OCI-LY7 (cell line): ENCODE measurements around the gene GRID1. TPM values are rescaled to one million over a fixed set of nuclear protein-coding genes. Genes with fewer than 3 reads are reported as not detected.

Experiments
- BruUV-seq: library from RNA; stranded (reverse); fragments of 400-500 nt; replicated peaks from 2 replicates; lab custom pipeline; 2021; lab: Mats Ljungman, UMichigan
- CTCF ChIA-PET: fragments of 300-600 bp; sonication (Branson Sonifier 250); formaldehyde crosslinking; loops from one replicate; lab custom pipeline; 2022; ENCODE audit warnings: antibody characterized with exemption; ENCODE audit not compliant: unreplicated experiment; lab: Charles Lee
- POLR2A ChIA-PET: fragments of 300-600 bp; sonication (Branson Sonifier 250); formaldehyde crosslinking; loops from one replicate; lab custom pipeline; 2022; ENCODE audit warnings: antibody characterized with exemption; lab: Charles Lee
- DNase-seq: peaks from one replicate; pipeline ENCODE4 v3.0.0-alpha.2; 2015; ENCODE audit warnings: low spot score
- H2AFZ ChIP-seq: fragments of 200-600 bp; sonication (generic), shearing (Covaris generic); 2 replicates; pipeline ENCODE4 v1.6.1; 2014; ENCODE audit warnings: mild to moderate bottlenecking, antibody characterized with exemption, low read length, moderate library complexity
- H3K27ac ChIP-seq: fragments of 200-600 bp; sonication (generic); 2 replicates; pipeline ENCODE4 v1.5.1; 2014; ENCODE audit warnings: mixed run types, low read depth, mild to moderate bottlenecking, moderate library complexity, low read length, inconsistent platforms; ENCODE audit not compliant: poor library complexity, severe bottlenecking
- H3K36me3 ChIP-seq: fragments of 200-600 bp; sonication (generic); 2 replicates; pipeline ENCODE4 v1.6.1; 2014; ENCODE audit warnings: mild to moderate bottlenecking, antibody characterized with exemption, low read length, moderate library complexity, mixed read lengths; ENCODE audit not compliant: insufficient read depth
- H3K4me1 ChIP-seq: fragments of 200-600 bp; sonication (generic); 2 replicates; pipeline ENCODE4 v1.5.1; 2014; ENCODE audit warnings: mild to moderate bottlenecking, low read length; ENCODE audit not compliant: insufficient read depth, poor library complexity, severe bottlenecking
- H3K4me2 ChIP-seq: fragments of 200-600 bp; sonication (generic); 2 replicates; pipeline ENCODE4 v1.6.1; 2014; ENCODE audit warnings: mild to moderate bottlenecking, low read length
- H3K4me3 ChIP-seq: fragments of 200-600 bp; sonication (generic); 2 replicates; pipeline ENCODE4 v1.5.1; 2014; ENCODE audit warnings: mild to moderate bottlenecking, low read depth, low read length; ENCODE audit not compliant: poor library complexity, severe bottlenecking
- H3K79me2 ChIP-seq: fragments of 200-600 bp; sonication (generic); 2 replicates; pipeline ENCODE4 v1.6.1; 2016; ENCODE audit warnings: low read depth, mild to moderate bottlenecking, low read length, moderate library complexity, mixed read lengths; ENCODE audit not compliant: insufficient read depth
- H3K9me2 ChIP-seq: fragments of 200-600 bp; sonication (generic); 2 replicates; pipeline ENCODE4 v1.6.1; 2016; ENCODE audit warnings: mild to moderate bottlenecking, low read length, mixed read lengths; ENCODE audit not compliant: insufficient read depth
- H3K9me3 ChIP-seq: fragments of 200-600 bp; sonication (generic); 2 replicates; pipeline ENCODE4 v1.6.1; 2014; ENCODE audit warnings: mild to moderate bottlenecking, mixed run types, low read length, mixed read lengths
- H4K20me1 ChIP-seq: fragments of 200-600 bp; sonication (generic); 2 replicates; pipeline ENCODE4 v1.6.1; 2014; ENCODE audit warnings: mild to moderate bottlenecking, antibody characterized with exemption, low read length, moderate library complexity, mixed read lengths; ENCODE audit not compliant: insufficient read depth
- EZH2phosphoT487 ChIP-seq: fragments of 200-600 bp; sonication (generic); IDR thresholded peaks from 2 replicates; pipeline ENCODE4 v1.6.1; 2018; ENCODE audit warnings: low read depth, borderline replicate concordance, mild to moderate bottlenecking, mixed run types, antibody characterized with exemption, low read length, moderate library complexity, mixed read lengths
- intact Hi-C: fragments of 100-400 bp; cut with micrococcal nuclease; formaldehyde crosslinking; loops from one replicate; pipeline ENCODE4 v1.10.0; 2022; ENCODE audit not compliant: unreplicated experiment
- total RNA-seq, 2 experiments: library from RNA; depleted of rRNA in 1 of 2; stranded (reverse); fragments of >200 nt in 1 of 2; shearing (Covaris generic) in 1 of 2; gene quantifications; 2 replicates each; pipeline ENCODE4 v1.2.3, GENCODE V29; 2014 to 2022
- TF ChIP-seq, protein P1 (sequence below): fragments of 200-600 bp; sonication (generic); conservative IDR thresholded peaks from 2 replicates; pipeline ENCODE4 v1.5.1; 2014; ENCODE audit warnings: mild to moderate bottlenecking, antibody characterized with exemption, low read length, moderate library complexity, mixed read lengths

Gene GRID1
- total RNA-seq, 2 experiments from 2014 or later = 1.6 to 3.7 TPM

DNA sequence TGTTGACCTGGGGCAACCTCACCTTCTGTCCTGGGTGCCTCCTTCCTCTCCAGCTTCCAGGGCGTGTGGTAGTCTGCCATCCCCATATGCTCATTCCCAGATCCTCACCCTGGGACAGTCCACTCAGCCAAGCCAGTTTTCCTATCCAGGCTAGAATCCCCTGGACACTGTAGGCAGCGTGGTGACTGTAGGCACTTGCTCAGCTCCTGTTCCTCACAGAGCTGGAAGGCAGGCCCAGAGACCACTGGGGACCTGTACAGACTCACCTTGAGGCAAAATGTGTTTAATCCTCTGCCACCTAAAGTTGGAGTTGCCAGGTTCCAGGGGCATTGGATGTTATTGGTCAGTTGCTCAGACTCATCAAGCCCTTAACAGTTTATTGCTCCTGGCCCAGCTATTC is 2.4 kb upstream of the GRID1 start:
- no peak overlapping the region for H3K4me3 ChIP-seq
- H2AFZ ChIP-seq = no peak overlapping the region
- H3K27ac ChIP-seq = no peak overlapping the region
- no peaks in the 10 kb centered on the region for H3K9me3 ChIP-seq
- no peaks in the 10 kb centered on the region for H3K9me2 ChIP-seq
- no peaks in the 10 kb centered on the region for H4K20me1 ChIP-seq
- H3K4me1 ChIP-seq = peaks cover 3% of the 10 kb centered on the region
- BruUV-seq = no TSS peak
- no peaks in the 10 kb centered on the region for H3K79me2 ChIP-seq
- CTCF ChIA-PET = no interaction called here
- TF ChIP-seq EZH2phosphoT487 = no peak
- TF ChIP-seq, protein P1, sequence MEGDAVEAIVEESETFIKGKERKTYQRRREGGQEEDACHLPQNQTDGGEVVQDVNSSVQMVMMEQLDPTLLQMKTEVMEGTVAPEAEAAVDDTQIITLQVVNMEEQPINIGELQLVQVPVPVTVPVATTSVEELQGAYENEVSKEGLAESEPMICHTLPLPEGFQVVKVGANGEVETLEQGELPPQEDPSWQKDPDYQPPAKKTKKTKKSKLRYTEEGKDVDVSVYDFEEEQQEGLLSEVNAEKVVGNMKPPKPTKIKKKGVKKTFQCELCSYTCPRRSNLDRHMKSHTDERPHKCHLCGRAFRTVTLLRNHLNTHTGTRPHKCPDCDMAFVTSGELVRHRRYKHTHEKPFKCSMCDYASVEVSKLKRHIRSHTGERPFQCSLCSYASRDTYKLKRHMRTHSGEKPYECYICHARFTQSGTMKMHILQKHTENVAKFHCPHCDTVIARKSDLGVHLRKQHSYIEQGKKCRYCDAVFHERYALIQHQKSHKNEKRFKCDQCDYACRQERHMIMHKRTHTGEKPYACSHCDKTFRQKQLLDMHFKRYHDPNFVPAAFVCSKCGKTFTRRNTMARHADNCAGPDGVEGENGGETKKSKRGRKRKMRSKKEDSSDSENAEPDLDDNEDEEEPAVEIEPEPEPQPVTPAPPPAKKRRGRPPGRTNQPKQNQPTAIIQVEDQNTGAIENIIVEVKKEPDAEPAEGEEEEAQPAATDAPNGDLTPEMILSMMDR = no peak
- DNase-seq = no peak
- H3K4me2 ChIP-seq = no peak overlapping the region
- intact Hi-C loops = no loop called here
- H3K36me3 ChIP-seq = no peaks in the 10 kb centered on the region
- POLR2A ChIA-PET = interaction anchor here (1.5 kb wide), 1 partner anchor 10 kb away, joined by 3 read pairs; no protein-coding TSS in a partner anchor

DNA sequence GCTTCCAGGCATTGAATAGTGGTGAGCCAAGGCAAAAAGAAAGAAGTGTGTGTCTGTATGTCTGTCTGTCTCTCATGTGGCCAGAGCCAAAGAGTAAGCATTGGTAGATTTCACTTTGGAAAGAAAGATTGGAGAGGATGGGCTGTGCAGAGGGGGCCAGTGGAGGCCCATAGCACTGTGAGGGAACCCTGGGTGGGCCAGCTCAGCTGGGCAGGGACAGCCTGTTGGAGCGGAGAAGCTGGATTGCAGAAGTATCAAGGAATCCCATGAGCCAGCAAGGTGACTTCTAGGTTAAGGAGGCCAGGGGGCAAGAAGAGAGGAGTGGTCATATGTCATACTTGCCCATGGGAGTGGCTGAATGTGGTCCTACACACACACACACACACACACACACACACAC is 1.5 kb upstream of the GRID1 start:
- CTCF ChIA-PET = no interaction called here
- TF ChIP-seq, protein P1 = no peak
- TF ChIP-seq EZH2phosphoT487 = no peak
- no peak for DNase-seq
- Histone ChIP-seq H3K4me1 (peaks cover 3% of the 10 kb centered on the region), H3K9me3 (no peaks in the 10 kb centered on the region), H3K4me3 (no peak overlapping the region), H3K9me2 (no peaks in the 10 kb centered on the region), H3K36me3 (no peaks in the 10 kb centered on the region), H3K4me2 (no peak overlapping the region), H4K20me1 (no peaks in the 10 kb centered on the region), H2AFZ (no peak overlapping the region), H3K79me2 (no peaks in the 10 kb centered on the region), H3K27ac (no peak overlapping the region)
- intact Hi-C loops = no loop called here
- POLR2A ChIA-PET = no interaction called here
- BruUV-seq = no TSS peak

DNA sequence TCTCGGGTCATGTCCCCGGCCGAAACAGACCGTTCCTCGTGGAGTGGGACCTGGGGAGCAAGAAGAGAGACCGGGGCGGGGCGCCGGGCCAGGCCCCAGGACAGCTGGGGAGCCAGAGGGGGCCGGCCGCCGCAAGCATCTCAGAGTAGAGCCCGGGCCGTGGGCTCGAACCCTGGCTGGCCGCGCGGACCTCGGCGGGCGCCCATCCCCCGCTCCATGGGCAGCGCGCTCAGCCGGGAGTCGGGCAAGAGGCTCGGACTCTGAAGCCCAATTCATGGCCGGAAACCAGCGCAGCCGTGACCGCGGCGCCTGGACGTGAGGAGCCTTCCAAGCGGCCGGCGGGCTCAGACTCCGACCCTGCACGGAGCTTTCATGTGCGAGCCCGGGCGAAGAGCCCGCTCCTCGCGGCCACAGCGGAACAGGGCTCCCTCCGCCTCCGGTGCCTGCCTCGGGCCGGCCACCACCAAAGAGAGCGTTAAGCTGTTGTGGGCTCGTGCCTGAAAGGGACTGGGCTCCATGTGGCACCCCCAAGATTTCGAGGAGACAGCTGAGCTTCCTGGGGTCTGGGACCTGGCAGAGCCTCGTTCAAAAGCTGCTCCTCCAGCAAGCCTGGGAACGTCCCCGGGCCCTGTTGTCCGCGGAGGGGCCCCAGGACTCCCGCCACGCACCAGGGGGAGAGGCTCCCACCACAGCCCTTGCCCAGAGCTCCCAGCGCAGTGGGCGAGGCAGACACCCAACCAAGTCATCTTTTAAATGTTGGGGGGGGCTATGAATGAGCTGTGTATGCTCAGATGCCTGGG is 757 bp upstream of the GRID1 start:
- Histone ChIP-seq H3K36me3 (no peaks in the 10 kb centered on the region), H3K9me2 (no peaks in the 10 kb centered on the region), H2AFZ (no peak overlapping the region), H3K27ac (no peak overlapping the region), H3K4me2 (peak overlapping the region; percentile 71), H3K4me3 (peak overlapping the region; percentile 53), H3K9me3 (no peaks in the 10 kb centered on the region), H3K79me2 (no peaks in the 10 kb centered on the region), H4K20me1 (no peaks in the 10 kb centered on the region), H3K4me1 (peaks cover 3% of the 10 kb centered on the region)
- no peak for DNase-seq
- ChIA-PET CTCF (interaction anchor here (0.6 kb wide), 1 partner anchor 583 kb away, joined by 5 read pairs; no protein-coding TSS in a partner anchor), POLR2A (interaction anchor here (0.8 kb wide), 1 partner anchor 14 kb away, joined by 4 read pairs; no protein-coding TSS in a partner anchor)
- intact Hi-C loops = loop anchor here (2.0 kb wide), 2 partner anchors 25 to 217 kb away; no protein-coding TSS in a partner anchor
- no TSS peak for BruUV-seq
- TF ChIP-seq, protein P1 = no peak
- TF ChIP-seq EZH2phosphoT487 = no peak
